KG1 (cell line): ENCODE measurements around the gene MMRN2.
A peak's percentile ranks its signal among the peaks of the same experiment; 100 is the strongest.

Experiments used
- DNase-seq: peaks from one replicate; lab custom pipeline; 2025; lab: John Stamatoyannopoulos, UW

Gene MMRN2

GRCh38 chr10:86970162-86970981, 13.0 kb upstream of the MMRN2 start:
- DNase-seq = no peak

GRCh38 chr10:86969421-86970041, 12.1 kb upstream of the MMRN2 start:
- DNase-seq = no peak

GRCh38 chr10:86968994-86969355, 11.6 kb upstream of the MMRN2 start:
- DNase-seq = no peak

- DNase-seq = no peak
Measured at GRCh38 chr10:86968271-86968993, 11.0 kb upstream of the MMRN2 start, which contains the start of gene ADIRF. TSS of gene ADIRF (plus strand) at chr10:86968482. CDS start at chr10:86968545, 63 bp downstream.

- DNase-seq = no peak
Measured at GRCh38 chr10:86967481-86967941, 10.1 kb upstream of the MMRN2 start.

- no peak for DNase-seq
Measured at GRCh38 chr10:86965986-86966654, 8.7 kb upstream of the MMRN2 start.

GRCh38 chr10:86964847-86965190, 7.4 kb upstream of the MMRN2 start:
- no peak for DNase-seq

- DNase-seq = no peak
Measured at GRCh38 chr10:86964061-86964846, 6.8 kb upstream of the MMRN2 start.

GRCh38 chr10:86963341-86963919, 6.0 kb upstream of the MMRN2 start:
- DNase-seq = no peak

- DNase-seq = no peak
Measured at GRCh38 chr10:86962981-86963310, 5.5 kb upstream of the MMRN2 start.

- DNase-seq = no peak
Measured at GRCh38 chr10:86962136-86962980, 4.9 kb upstream of the MMRN2 start.

GRCh38 chr10:86961481-86962091, 4.2 kb upstream of the MMRN2 start:
- DNase-seq = no peak

- no peak for DNase-seq
Measured at GRCh38 chr10:86960863-86961434, 3.5 kb upstream of the MMRN2 start.

- DNase-seq = peak; percentile 14
Measured at GRCh38 chr10:86960003-86960862, 2.8 kb upstream of the MMRN2 start.

GRCh38 chr10:86959737-86960002, 2.3 kb upstream of the MMRN2 start:
- no peak for DNase-seq

GRCh38 chr10:86958901-86959736, 1.7 kb upstream of the MMRN2 start:
- DNase-seq = no peak

GRCh38 chr10:86958116-86958900, 893 bp upstream of the MMRN2 start, which contains the start of gene SNCG:
TSS of gene SNCG (plus strand) at chr10:86958599. CDS start at chr10:86958698, 99 bp downstream.
- no peak for DNase-seq
